Suprapubic skin (tissue), 4 donors: ENCODE measurements around the gene PSG11. TPM values are rescaled to one million over a fixed set of nuclear protein-coding genes. Genes with fewer than 3 reads are reported as not detected.
"Not testable (repeated sequence)": the region's sequence is repeated elsewhere in the genome, so short reads cannot be mapped to it uniquely, and the experiment has no call there.

ENCODE experiments used
- DNase-seq, 2 donors: peaks; one replicate each; pipeline ENCODE4 v3.0.0-alpha.2; 2019; ENCODE audit warnings: low spot score in 2 of 2
- H3K27ac ChIP-seq: fragments of 200-600 bp; sonication (generic); one replicate; pipeline ENCODE4 v1.5.1; 2019
- H3K27me3 ChIP-seq: fragments of 200-600 bp; sonication (generic); one replicate; pipeline ENCODE4 v1.5.1; 2019
- H3K36me3 ChIP-seq: fragments of 200-600 bp; sonication (generic); one replicate; pipeline ENCODE4 v1.5.1; 2019
- H3K4me1 ChIP-seq: fragments of 200-600 bp; sonication (generic); one replicate; pipeline ENCODE4 v1.5.1; 2019
- H3K4me3 ChIP-seq: fragments of 200-600 bp; sonication (generic); one replicate; pipeline ENCODE4 v1.5.1; 2019; ENCODE audit warnings: mild to moderate bottlenecking
- H3K9me3 ChIP-seq: fragments of 200-600 bp; sonication (generic); one replicate; pipeline ENCODE4 v1.5.1; 2019
- CTCF ChIP-seq, 2 donors: fragments of 200-600 bp in 1 of 2; fragments of 450-650 bp in 1 of 2; sonication (generic) in 1 of 2; IDR thresholded peaks; one replicate each; pipeline ENCODE4 v1.5.1; 2016 to 2019; ENCODE audit warnings: antibody characterized with exemption in 2 of 2, mild to moderate bottlenecking in 1 of 2, moderate library complexity in 1 of 2
- EP300 ChIP-seq: sonication (generic); formaldehyde crosslinking; IDR thresholded peaks from one replicate; pipeline ENCODE4 v1.6.1; 2017; ENCODE audit warnings: antibody characterized with exemption
- POLR2A ChIP-seq, 2 donors: fragments of 450-650 bp; IDR thresholded peaks; one replicate each; pipeline ENCODE4 v1.6.1; 2017; ENCODE audit warnings: antibody characterized with exemption in 2 of 2, mild to moderate bottlenecking in 2 of 2, moderate library complexity in 2 of 2
- POLR2AphosphoS5 ChIP-seq, 3 donors: sonication (generic); formaldehyde crosslinking; IDR thresholded peaks; one replicate each; pipeline ENCODE4 v1.6.1; 2017; ENCODE audit warnings: antibody characterized with exemption in 3 of 3
- WGBS: methylation state at CpG from one replicate; pipeline ENCODE4 v1.1.5; 2018; 5-methylcytosine and 5-hydroxymethylcytosine counted together
- total RNA-seq, 4 donors: library from RNA; depleted of rRNA; stranded (reverse); fragments of >200 nt; gene quantifications; one replicate each; pipeline ENCODE4 v1.1.0, GENCODE V29; 2016

The PSG11 gene
- total RNA-seq, 4 donors from 2014 or later = not detected

GRCh38 chr19:42989851-42990250, 36.4 kb downstream of the PSG11 start:
- Histone ChIP-seq H3K27ac (no peak overlapping the region), H3K9me3 (no peaks in the 10 kb centered on the region), H3K4me3 (no peak overlapping the region), H3K27me3 (no peaks in the 10 kb centered on the region), H3K36me3 (no peaks in the 10 kb centered on the region), H3K4me1 (no peaks in the 10 kb centered on the region)
- TF ChIP-seq CTCF (IDR thresholded peaks at IDR 0.05) (no peak), POLR2AphosphoS5 (IDR thresholded peaks at IDR 0.05) (no peak), POLR2A (IDR thresholded peaks at IDR 0.05) (no peak), EP300 (no peak)
- WGBS = 27% methylated on average over 7 of the region's 7 CpGs
- DNase-seq = no peak

GRCh38 chr19:42989186-42989585, 37.1 kb downstream of the PSG11 start:
- H3K27ac ChIP-seq, H3K9me3 ChIP-seq: not testable (repeated sequence)
- WGBS = 63% methylated on average over 4 of the region's 4 CpGs

GRCh38 chr19:42988206-42988605, 38.1 kb downstream of the PSG11 start:
- not testable (repeated sequence) for H3K36me3 ChIP-seq, H3K4me1 ChIP-seq, H3K4me3 ChIP-seq, H3K27me3 ChIP-seq, DNase-seq, H3K27ac ChIP-seq, H3K9me3 ChIP-seq
- WGBS = 35% methylated on average over 1 of the region's 1 CpG

More at GRCh38 chr19:42989186-42989585, 37.1 kb downstream of the PSG11 start:
- H3K36me3 ChIP-seq, H3K27me3 ChIP-seq, H3K4me1 ChIP-seq, H3K4me3 ChIP-seq, DNase-seq: not testable (repeated sequence)

DNA sequence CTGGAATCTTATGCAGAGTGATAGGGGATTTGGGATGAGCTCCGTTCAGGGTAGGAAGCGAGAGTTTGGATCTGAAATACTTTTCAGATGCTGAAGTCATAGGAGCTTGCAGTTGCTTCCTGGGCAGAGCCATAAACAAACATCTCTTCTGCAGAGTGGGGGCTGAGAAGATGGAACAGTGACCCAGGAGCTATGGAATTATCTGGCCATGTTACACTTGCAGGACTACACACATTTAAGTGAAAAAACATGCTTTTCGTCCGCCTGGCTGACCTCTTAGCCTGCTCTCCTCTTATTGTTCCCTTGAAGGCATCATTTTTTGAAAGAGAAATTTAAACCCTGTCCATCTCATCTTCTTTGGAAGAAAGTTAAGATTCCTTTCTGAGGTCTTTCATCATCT, 40.7 kb downstream of the PSG11 start:
- Histone ChIP-seq H3K9me3 (no peaks in the 10 kb centered on the region), H3K27me3 (no peaks in the 10 kb centered on the region), H3K27ac (no peak overlapping the region), H3K4me1 (no peaks in the 10 kb centered on the region), H3K4me3 (no peak overlapping the region), H3K36me3 (no peaks in the 10 kb centered on the region)
- 68% methylated on average over 4 of the region's 4 CpGs for WGBS
- TF ChIP-seq POLR2A (IDR thresholded peaks at IDR 0.05) (no peak), POLR2AphosphoS5 (IDR thresholded peaks at IDR 0.05) (no peak), EP300 (no peak)
- no peak for DNase-seq

DNA sequence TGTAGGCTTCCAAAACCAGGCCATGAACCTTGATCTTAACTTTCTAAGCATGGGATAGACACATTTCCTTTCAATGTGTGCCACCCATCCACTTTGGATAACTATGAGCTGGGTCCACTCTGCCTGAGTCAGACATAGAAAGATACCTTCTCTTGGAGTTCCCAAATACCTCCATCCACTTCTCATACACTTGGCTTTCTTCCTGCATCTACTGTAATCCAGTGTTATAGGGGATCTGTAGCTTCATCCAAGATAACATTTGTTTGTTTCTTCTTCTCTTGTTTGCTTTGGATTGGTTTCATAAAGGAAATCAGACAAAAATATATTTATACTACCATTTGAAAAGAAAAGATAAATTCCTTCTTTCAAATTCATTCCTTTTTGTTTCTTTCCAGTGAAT, 44.2 kb downstream of the PSG11 start:
- not testable (repeated sequence) for H3K27ac ChIP-seq

DNA sequence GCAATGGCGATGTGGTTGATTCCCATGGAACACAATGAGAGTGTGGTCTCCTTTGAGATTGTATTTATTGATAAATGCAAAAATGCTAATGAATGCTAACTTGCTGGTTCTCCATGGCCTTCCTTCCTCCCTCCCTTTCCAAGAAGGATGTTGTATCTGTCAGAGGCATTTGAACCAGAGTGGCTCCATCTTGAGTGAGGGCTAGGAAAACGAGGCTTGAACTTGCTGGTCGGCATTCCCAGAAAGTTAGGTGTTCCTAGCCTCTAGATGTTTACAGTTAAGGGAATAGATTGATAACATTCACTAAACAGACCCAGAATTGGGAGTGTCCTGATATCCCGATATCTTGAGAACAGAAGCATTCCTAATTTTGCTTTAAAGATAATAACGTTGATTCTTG, 54.8 kb downstream of the PSG11 start:
- H3K36me3 ChIP-seq, H3K4me1 ChIP-seq, H3K4me3 ChIP-seq, H3K27ac ChIP-seq, H3K27me3 ChIP-seq, DNase-seq, H3K9me3 ChIP-seq: not testable (repeated sequence)
- 85% methylated on average over 5 of the region's 5 CpGs for WGBS

More for the DNA sequence above, 44.2 kb downstream of the PSG11 start:
- H3K9me3 ChIP-seq, H3K36me3 ChIP-seq, H3K4me1 ChIP-seq, DNase-seq, H3K4me3 ChIP-seq, H3K27me3 ChIP-seq: not testable (repeated sequence)

DNA sequence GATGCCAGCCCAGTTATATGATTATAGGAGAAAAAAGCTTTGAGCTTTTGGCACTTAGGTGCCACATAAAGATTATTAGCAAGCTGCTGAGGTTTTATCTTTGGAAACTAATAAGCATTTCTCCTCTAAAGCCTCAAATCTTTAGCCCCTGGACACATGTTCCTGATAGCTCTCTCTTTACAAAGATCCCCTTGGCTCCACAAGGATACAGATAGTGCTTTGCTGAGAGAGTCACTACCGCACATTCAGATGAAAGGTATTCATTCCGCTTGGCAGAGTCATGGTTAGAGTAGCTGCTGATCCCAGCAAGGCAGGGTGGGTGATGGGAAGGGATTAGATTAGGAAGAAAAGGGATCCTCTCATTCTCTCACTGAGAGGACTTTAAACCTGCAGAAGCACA, 61.1 kb downstream of the PSG11 start:
- H3K9me3 ChIP-seq = no peaks in the 10 kb centered on the region
- no peaks in the 10 kb centered on the region for H3K27me3 ChIP-seq
- H3K4me1 ChIP-seq = no peaks in the 10 kb centered on the region
- no peaks in the 10 kb centered on the region for H3K36me3 ChIP-seq
- H3K4me3 ChIP-seq = no peak overlapping the region
- DNase-seq = no peak
- no peak overlapping the region for H3K27ac ChIP-seq
- WGBS = 53% methylated on average over 2 of the region's 2 CpGs
- TF ChIP-seq CTCF (IDR thresholded peaks at IDR 0.05) = no peak
- no peak for TF ChIP-seq POLR2AphosphoS5 (IDR thresholded peaks at IDR 0.05)
- no peak for TF ChIP-seq EP300
- TF ChIP-seq POLR2A (IDR thresholded peaks at IDR 0.05) = no peak

- Histone ChIP-seq H3K27ac (no peak overlapping the region), H3K4me3 (no peak overlapping the region), H3K36me3 (no peaks in the 10 kb centered on the region), H3K4me1 (no peaks in the 10 kb centered on the region), H3K9me3 (no peaks in the 10 kb centered on the region), H3K27me3 (no peaks in the 10 kb centered on the region)
- DNase-seq = no peak
- 92% methylated on average over 6 of the region's 6 CpGs for WGBS
- TF ChIP-seq POLR2A (IDR thresholded peaks at IDR 0.05) (no peak), POLR2AphosphoS5 (IDR thresholded peaks at IDR 0.05) (no peak), CTCF (IDR thresholded peaks at IDR 0.05) (no peak), EP300 (no peak)
Observed at GRCh38 chr19:42961119-42961518, 65.2 kb downstream of the PSG11 start.

Other genes with a start within 250 kb of the PSG11 start
- gene PSG1, start 146.8 kb downstream of the PSG11 start, total RNA-seq = not detected
- not detected for gene PSG6, start 108.6 kb downstream of the PSG11 start, total RNA-seq
- gene PSG7, start 89.3 kb downstream of the PSG11 start, total RNA-seq = under 1 TPM in 3 of 4 donors, not detected in 1; 0.45 to 0.59 (median 0.52) TPM
- gene PSG2, start 56.2 kb upstream of the PSG11 start, total RNA-seq = under 1 TPM in 1 of 4 donors, not detected in 3; 0.51 TPM
- gene PSG5, start 160.1 kb upstream of the PSG11 start, total RNA-seq = under 1 TPM in 2 of 4 donors, not detected in 2; 0.47 to 0.51 TPM
- gene PSG4, start 179.2 kb upstream of the PSG11 start, total RNA-seq = 10 to 100 TPM in 1 of 4 donors, 1 to 10 TPM in 2, not detected in 1; 6.2 to 17.0 (median 8.3) TPM
- not detected for gene PSG9, start 243.1 kb upstream of the PSG11 start, total RNA-seq